Naive B cell (primary cell): Measurements from ENCODE around the gene PLPPR5. TPM values are rescaled to one million over a fixed set of nuclear protein-coding genes. Genes with fewer than 3 reads are reported as not detected.

Experiments used
- ATAC-seq, 2 donors: fragments of 150-1000 bp; cut with Tn5 transposase; 2 replicates each; pipeline ENCODE4 v1.10.0; 2021; ENCODE audit warnings: low read depth in 2 of 2, mild to moderate bottlenecking in 2 of 2, moderate library complexity in 2 of 2
- DNase-seq: peaks from one replicate; pipeline ENCODE4 v3.0.0; 2022
- H3K27ac Mint-ChIP-seq, 6 donors: one replicate each; pipeline ENCODE4 v1.8.0; 2020 to 2022; ENCODE audit warnings: mild to moderate bottlenecking in 6 of 6, mixed read lengths in 6 of 6, moderate library complexity in 5 of 6, inconsistent platforms in 2 of 6
- H3K27me3 Mint-ChIP-seq, 3 donors: one replicate each; pipeline ENCODE4 v1.8.0; 2021 to 2022; ENCODE audit warnings: mixed read lengths in 3 of 3, mild to moderate bottlenecking in 1 of 3
- H3K36me3 Mint-ChIP-seq, 2 donors: one replicate each; pipeline ENCODE4 v1.8.0; 2020 to 2022; ENCODE audit warnings: mixed read lengths in 2 of 2, inconsistent platforms in 1 of 2, mild to moderate bottlenecking in 1 of 2
- H3K4me1 Mint-ChIP-seq, 3 donors: one replicate each; pipeline ENCODE4 v1.8.0; 2020 to 2022; ENCODE audit warnings: mixed read lengths in 3 of 3, inconsistent platforms in 1 of 3, mild to moderate bottlenecking in 1 of 3, moderate library complexity in 1 of 3
- H3K4me3 Mint-ChIP-seq, 8 donors: one replicate each; pipeline ENCODE4 v1.8.0; 2020 to 2022; ENCODE audit warnings: mild to moderate bottlenecking in 8 of 8, mixed read lengths in 8 of 8, moderate library complexity in 8 of 8, inconsistent platforms in 2 of 8
- H3K9me3 Mint-ChIP-seq, 7 donors: one replicate each; pipeline ENCODE4 v1.8.0; 2020 to 2022; ENCODE audit warnings: mixed read lengths in 7 of 7, mild to moderate bottlenecking in 5 of 7, inconsistent platforms in 2 of 7, moderate library complexity in 1 of 7
- polyA plus RNA-seq, 6 donors: library from polyadenylated mRNA; unstranded; fragments of 300-500 nt; fragmentation: Illumina TruSeq; gene quantifications; one replicate each; pipeline ENCODE4 v1.2.3, GENCODE V29; 2021; ENCODE audit warnings: low read depth in 6 of 6

The PLPPR5 gene
- polyA plus RNA-seq, 6 donors from 2014 or later = not detected

DNA sequence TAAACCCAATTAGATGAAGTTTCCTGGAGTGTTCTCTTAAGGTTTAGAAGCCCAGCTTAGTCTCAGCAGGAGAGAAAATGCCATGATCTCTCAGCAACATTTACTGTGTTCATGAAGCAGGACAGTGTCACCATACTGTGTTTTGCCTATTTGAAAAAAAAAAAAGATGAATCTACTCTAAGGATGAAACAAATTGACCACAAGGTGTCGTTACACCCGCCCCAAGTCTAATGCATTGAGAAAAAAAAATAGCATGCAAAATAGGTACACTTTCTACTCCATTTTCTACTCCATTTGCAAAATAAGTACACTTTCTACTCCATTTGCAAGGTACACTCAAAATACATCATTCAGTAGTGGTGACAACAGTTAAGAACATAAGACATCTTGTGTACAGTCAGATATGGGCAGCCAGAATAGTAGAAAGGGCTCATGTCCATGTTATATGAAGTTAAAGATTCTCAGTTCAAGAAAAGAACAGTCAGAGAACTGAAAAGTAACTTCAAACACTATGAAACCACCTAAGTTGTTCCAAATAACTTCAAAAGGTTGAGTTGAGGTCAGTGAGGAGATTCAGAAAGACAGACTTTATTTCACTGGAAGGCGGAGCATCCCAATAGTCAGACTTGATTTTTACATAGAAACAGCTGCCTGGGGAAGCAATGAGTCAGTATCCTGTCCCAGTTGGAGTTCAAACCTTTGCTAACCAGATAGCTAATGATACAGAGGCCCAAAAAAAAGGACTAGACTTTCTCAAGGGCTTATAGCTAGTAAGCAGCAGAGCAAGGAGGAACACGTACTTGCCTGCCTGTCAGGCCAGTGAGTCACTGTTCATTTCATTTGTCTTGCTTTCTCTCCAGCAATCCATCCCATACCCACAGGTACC is 13.3 kb downstream of the PLPPR5 start:
- Mint-ChIP-seq H3K4me1 (no peaks in the 10 kb centered on the region), H3K27me3 (peaks cover 0 to 7% (median 5%) of the 10 kb centered on the region in 3 donors), H3K4me3 (no peak overlapping the region), H3K27ac (peak overlapping the region in 1 of 6 donors; percentile 7), H3K36me3 (no peaks in the 10 kb centered on the region), H3K9me3 (no peaks in the 10 kb centered on the region)
- no peak for DNase-seq
- ATAC-seq = no peak

DNA sequence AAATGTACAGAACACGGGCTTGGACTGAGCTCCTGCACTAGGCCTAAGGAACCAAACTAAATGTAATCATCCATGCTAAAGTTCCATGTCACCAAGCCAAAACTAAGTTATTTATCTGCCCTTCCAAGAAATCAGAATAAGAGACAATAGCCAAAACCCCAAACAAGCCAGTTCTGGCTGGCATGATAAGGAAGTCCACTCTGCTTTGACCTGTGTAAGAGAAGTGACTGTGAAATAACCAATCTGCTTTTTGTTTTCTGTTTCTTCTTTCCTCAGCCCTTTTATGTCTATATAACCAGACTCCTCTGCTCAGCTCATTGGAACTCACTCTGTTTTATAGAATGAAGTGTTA is 15.1 kb downstream of the PLPPR5 start:
- H3K27ac Mint-ChIP-seq = no peak overlapping the region
- no peaks in the 10 kb centered on the region for H3K9me3 Mint-ChIP-seq
- H3K27me3 Mint-ChIP-seq = peaks cover 0 to 7% (median 0%) of the 10 kb centered on the region in 3 donors
- no peaks in the 10 kb centered on the region for H3K4me1 Mint-ChIP-seq
- ATAC-seq = no peak
- H3K4me3 Mint-ChIP-seq = peak overlapping the region in 1 of 8 donors; percentile 22
- H3K36me3 Mint-ChIP-seq = no peaks in the 10 kb centered on the region
- no peak for DNase-seq

- DNase-seq (no peak), ATAC-seq (no peak)
- Mint-ChIP-seq H3K9me3 (peaks cover 0 to 2% (median 0%) of the 10 kb centered on the region in 7 donors), H3K27me3 (peaks cover 0 to 7% (median 0%) of the 10 kb centered on the region in 3 donors), H3K36me3 (no peaks in the 10 kb centered on the region), H3K4me3 (no peak overlapping the region), H3K27ac (no peak overlapping the region), H3K4me1 (no peaks in the 10 kb centered on the region)
These were observed 15.6 kb downstream of the PLPPR5 start for GRCh38 chr1:98988904-98989555.

DNA sequence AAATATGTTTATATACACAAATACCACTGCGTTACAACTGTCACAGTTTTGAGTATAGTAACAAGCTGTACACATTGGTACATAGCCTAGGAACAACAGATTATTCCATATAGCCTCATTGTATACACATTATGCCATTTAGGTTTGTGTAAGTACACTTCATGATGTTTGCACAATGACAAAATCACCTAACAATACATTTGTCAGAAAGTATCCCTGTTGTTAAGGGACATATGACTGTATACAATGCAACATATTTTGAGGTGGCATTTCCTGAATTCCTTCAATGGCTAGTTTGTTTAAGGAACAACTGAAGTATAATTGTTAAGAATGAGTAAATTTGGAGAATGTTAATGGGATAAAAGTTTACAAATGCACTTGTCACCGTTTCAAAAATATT is 19.0 kb downstream of the PLPPR5 start:
- ATAC-seq (no peak), DNase-seq (no peak)
- Mint-ChIP-seq H3K4me1 (no peaks in the 10 kb centered on the region), H3K9me3 (peaks cover 0 to 6% (median 0%) of the 10 kb centered on the region in 7 donors), H3K27me3 (no peaks in the 10 kb centered on the region), H3K27ac (no peak overlapping the region), H3K4me3 (no peak overlapping the region), H3K36me3 (no peaks in the 10 kb centered on the region)

DNA sequence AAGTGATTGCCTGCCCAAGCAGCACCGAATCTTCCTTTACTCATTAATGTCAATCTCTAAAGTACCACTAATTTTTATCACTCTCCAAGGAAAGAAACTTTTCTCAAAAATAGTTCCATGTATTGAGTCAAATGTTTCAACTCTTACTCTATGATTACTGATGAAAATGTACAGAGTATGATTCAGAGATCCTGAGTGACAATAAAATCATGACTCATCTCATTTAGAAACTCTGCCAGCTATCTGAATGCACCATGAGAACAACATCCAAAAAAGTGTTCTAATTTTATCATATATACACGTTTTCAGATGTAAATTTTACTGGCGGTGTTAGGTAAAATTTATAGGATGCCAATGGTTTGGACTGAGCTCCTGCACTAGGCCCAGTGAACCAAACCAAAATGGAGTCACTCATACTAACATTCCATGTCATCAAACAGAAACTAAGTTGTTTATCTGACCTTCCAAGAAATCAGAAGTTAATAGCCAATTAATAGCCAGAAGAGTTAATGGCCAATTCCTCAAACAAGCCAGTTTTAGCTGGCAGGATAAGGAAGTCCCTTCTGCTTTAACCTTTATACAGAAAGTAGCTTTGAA is 22.6 kb downstream of the PLPPR5 start:
- Mint-ChIP-seq H3K4me3 (no peak overlapping the region), H3K27ac (no peak overlapping the region), H3K27me3 (peaks cover 0 to 5% (median 0%) of the 10 kb centered on the region in 3 donors), H3K4me1 (no peaks in the 10 kb centered on the region), H3K9me3 (peaks cover 0 to 6% (median 0%) of the 10 kb centered on the region in 7 donors), H3K36me3 (no peaks in the 10 kb centered on the region)
- ATAC-seq (no peak), DNase-seq (no peak)

DNA sequence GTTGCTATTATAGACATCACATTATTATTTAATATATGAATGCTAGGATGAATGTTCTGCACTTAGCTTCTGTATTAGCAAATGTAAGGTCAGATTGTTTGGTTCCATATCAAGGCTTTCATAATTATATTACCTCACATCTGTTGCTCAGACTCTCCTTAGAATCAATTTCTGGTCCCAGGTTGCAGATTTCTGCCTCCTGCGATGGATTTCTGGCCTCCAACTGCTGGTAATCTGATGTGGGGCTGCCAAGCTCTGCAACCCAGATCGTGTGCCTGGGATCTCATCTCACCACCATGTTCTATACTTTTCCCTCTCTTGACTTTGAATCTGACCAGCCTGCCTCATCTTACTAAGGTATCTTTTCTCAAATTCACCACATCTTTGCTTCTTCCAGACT is 25.2 kb downstream of the PLPPR5 start:
- H3K9me3 Mint-ChIP-seq = peaks cover 0 to 6% (median 0%) of the 10 kb centered on the region in 7 donors
- DNase-seq (no peak), ATAC-seq (no peak)
- no peaks in the 10 kb centered on the region for H3K4me1 Mint-ChIP-seq
- peaks cover 0 to 5% (median 0%) of the 10 kb centered on the region in 3 donors for H3K27me3 Mint-ChIP-seq
- no peaks in the 10 kb centered on the region for H3K36me3 Mint-ChIP-seq
- H3K4me3 Mint-ChIP-seq = no peak overlapping the region
- H3K27ac Mint-ChIP-seq = peak overlapping the region in 1 of 6 donors; percentile 62

GRCh38 chr1:98975810-98976209 is 28.9 kb downstream of the PLPPR5 start:
- no peak for ATAC-seq
- no peak for DNase-seq
- no peaks in the 10 kb centered on the region for H3K9me3 Mint-ChIP-seq
- no peak overlapping the region for H3K4me3 Mint-ChIP-seq
- H3K27me3 Mint-ChIP-seq = peaks cover 5 to 11% (median 6%) of the 10 kb centered on the region in 3 donors
- H3K4me1 Mint-ChIP-seq = no peaks in the 10 kb centered on the region
- H3K27ac Mint-ChIP-seq = no peak overlapping the region
- no peaks in the 10 kb centered on the region for H3K36me3 Mint-ChIP-seq

DNA sequence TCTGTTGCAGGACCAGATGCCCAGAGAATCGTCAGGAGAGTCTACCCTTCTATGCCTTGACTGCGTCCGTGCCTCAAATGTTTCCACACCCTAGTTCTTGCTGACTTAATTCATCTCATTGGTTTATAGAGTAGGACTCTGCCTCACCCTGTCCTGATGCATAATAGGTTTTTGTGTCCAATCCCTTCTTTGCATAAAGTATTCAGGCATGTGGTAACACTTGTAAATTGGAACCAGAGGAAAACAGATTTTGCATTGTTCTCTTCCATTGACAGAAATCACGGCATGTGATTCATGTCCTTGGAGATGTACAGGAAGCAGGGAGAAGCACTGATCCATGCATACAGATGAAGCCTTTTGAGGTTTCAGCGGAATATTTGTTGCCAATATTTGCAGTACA is 29.5 kb downstream of the PLPPR5 start:
- H3K4me3 Mint-ChIP-seq = no peak overlapping the region
- no peaks in the 10 kb centered on the region for H3K36me3 Mint-ChIP-seq
- no peak overlapping the region for H3K27ac Mint-ChIP-seq
- peaks cover 5 to 11% (median 6%) of the 10 kb centered on the region in 3 donors for H3K27me3 Mint-ChIP-seq
- no peaks in the 10 kb centered on the region for H3K4me1 Mint-ChIP-seq
- no peak for DNase-seq
- ATAC-seq = no peak
- H3K9me3 Mint-ChIP-seq = no peaks in the 10 kb centered on the region

DNA sequence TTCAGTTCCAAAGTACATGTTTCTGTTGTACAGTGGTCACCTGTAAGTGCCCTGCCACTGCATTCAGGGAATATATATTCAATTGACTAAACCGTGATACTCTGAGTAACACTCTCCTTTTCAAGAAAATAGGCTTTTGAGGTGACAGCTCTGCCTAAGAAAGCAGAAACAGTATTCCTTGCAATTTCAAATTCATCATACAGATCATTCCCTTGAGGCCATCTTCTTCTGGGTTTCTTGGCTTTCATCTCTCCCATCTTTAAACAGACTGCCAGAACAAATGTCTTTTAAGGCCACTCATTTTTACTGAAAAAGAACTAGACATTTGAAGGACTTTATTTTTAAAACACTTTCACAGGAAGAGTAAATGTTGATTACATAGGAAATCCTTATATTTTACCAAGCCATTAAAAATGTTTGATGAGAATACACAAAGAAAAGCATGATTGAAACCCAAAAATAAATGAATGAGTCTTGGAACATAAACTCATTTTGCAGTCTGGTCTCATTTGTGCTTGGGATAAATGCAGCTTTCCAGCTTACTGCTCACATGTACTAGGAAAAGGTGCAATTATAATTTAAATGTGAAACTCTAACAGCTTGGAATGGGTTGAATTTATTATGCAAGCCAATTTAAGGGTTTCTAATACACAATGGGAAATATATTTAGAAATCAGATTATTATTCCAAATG is 34.7 kb downstream of the PLPPR5 start:
- Mint-ChIP-seq H3K9me3 (no peaks in the 10 kb centered on the region), H3K27me3 (peaks cover 14 to 21% (median 19%) of the 10 kb centered on the region in 3 donors), H3K36me3 (no peaks in the 10 kb centered on the region), H3K27ac (no peak overlapping the region), H3K4me1 (no peaks in the 10 kb centered on the region), H3K4me3 (no peak overlapping the region)
- ATAC-seq = no peak
- no peak for DNase-seq

GRCh38 chr1:98967122-98967521 is 37.5 kb downstream of the PLPPR5 start:
- DNase-seq (no peak), ATAC-seq (no peak)
- no peaks in the 10 kb centered on the region for H3K4me1 Mint-ChIP-seq
- no peaks in the 10 kb centered on the region for H3K9me3 Mint-ChIP-seq
- no peak overlapping the region for H3K27ac Mint-ChIP-seq
- no peak overlapping the region for H3K4me3 Mint-ChIP-seq
- H3K27me3 Mint-ChIP-seq = peaks cover 10 to 18% (median 15%) of the 10 kb centered on the region in 3 donors
- H3K36me3 Mint-ChIP-seq = no peaks in the 10 kb centered on the region

DNA sequence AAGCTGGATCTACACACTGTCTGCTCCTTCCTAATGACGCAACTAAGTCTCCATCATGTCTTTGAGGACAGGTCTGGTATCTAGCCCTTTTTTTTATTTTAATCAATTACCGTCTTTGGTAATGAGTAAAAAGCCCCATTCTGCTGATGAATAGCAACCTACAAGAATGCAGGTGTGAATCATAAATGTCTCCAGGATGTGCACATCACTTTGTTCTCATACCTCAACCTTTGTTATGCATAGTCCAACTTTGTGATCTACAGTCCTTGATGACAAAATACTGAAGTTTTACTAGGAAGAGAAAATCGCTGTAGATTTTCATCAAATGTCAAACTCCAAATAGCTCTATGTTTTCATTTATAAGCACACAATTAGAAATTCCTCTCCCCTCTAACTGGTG is 39.3 kb downstream of the PLPPR5 start:
- no peak for DNase-seq
- Mint-ChIP-seq H3K36me3 (no peaks in the 10 kb centered on the region), H3K27ac (no peak overlapping the region), H3K4me1 (no peaks in the 10 kb centered on the region), H3K4me3 (no peak overlapping the region), H3K9me3 (no peaks in the 10 kb centered on the region), H3K27me3 (peaks cover 10 to 22% (median 15%) of the 10 kb centered on the region in 3 donors)
- no peak for ATAC-seq

GRCh38 chr1:98964198-98964597 is 40.5 kb downstream of the PLPPR5 start:
- no peak overlapping the region for H3K27ac Mint-ChIP-seq
- H3K9me3 Mint-ChIP-seq = no peaks in the 10 kb centered on the region
- no peaks in the 10 kb centered on the region for H3K4me1 Mint-ChIP-seq
- no peak for DNase-seq
- no peak for ATAC-seq
- H3K4me3 Mint-ChIP-seq = no peak overlapping the region
- H3K36me3 Mint-ChIP-seq = no peaks in the 10 kb centered on the region
- H3K27me3 Mint-ChIP-seq = peaks cover 10 to 22% (median 15%) of the 10 kb centered on the region in 3 donors

DNA sequence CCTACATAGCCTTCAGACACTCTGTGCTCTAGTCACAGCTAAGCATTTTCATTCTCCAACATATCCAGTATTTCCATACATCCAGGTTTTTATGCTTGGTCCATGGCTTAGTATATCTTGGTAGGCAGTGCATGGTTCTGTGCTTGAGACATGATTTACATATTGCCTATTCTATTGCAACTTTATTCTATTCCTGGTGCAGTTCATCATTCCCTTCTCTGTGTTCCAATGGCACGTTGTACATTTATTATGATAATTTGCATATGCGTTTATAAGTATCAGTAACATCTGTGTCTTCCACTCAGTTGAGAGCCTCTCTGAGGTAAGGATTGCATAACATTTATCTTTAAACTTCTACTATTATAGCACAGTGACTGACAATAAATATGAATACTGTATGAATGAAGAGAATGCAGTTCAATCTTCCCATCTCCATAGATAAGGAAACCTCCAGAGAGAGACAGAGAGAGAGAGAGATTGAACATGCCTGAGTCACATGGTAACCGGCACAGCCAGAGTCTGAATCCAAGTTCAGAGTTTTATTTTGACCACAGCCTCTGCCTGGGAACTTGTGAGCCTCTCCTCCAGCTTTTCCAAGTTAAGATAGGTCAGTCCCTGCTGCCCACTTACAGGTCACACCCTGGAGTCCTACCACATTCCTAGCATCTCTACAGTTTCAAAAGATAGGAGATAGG is 41.5 kb downstream of the PLPPR5 start:
- no peaks in the 10 kb centered on the region for H3K9me3 Mint-ChIP-seq
- ATAC-seq = no peak

More for the DNA sequence above, 41.5 kb downstream of the PLPPR5 start:
- Mint-ChIP-seq H3K4me3 (no peak overlapping the region), H3K36me3 (no peaks in the 10 kb centered on the region), H3K27ac (no peak overlapping the region), H3K4me1 (no peaks in the 10 kb centered on the region), H3K27me3 (peaks cover 10 to 22% (median 21%) of the 10 kb centered on the region in 3 donors)
- no peak for DNase-seq
